Central memory CD8-positive, alpha-beta T cell (primary cell): Measurements from ENCODE around the gene SLC37A3.

Source experiments
- ATAC-seq: fragments of 150-1000 bp; cut with Tn5 transposase; replicated peaks from 2 replicates; pipeline ENCODE4 v1.10.0; 2022; ENCODE audit warnings: mild to moderate bottlenecking, moderate FRiP score, moderate number of reproducible peaks; ENCODE audit not compliant: poor library complexity, severe bottlenecking; ENCODE audit errors: extremely low read depth
- DNase-seq, 2 donors: peaks; one replicate each; pipeline ENCODE4 v3.0.0; 2021; ENCODE audit warnings: low spot score in 2 of 2
- H3K27ac Mint-ChIP-seq: one replicate; pipeline ENCODE4 v1.8.0; 2022; ENCODE audit warnings: low read depth, mild to moderate bottlenecking, moderate library complexity, mixed read lengths
- H3K27me3 Mint-ChIP-seq: one replicate; pipeline ENCODE4 v1.8.0; 2022; ENCODE audit warnings: mixed read lengths
- H3K36me3 Mint-ChIP-seq: one replicate; pipeline ENCODE4 v1.8.0; 2022; ENCODE audit warnings: mild to moderate bottlenecking, moderate library complexity, mixed read lengths; ENCODE audit not compliant: insufficient read depth
- H3K4me1 Mint-ChIP-seq: one replicate; pipeline ENCODE4 v1.8.0; 2022; ENCODE audit warnings: mixed read lengths
- H3K4me3 Mint-ChIP-seq: one replicate; pipeline ENCODE4 v1.8.0; 2022; ENCODE audit warnings: mild to moderate bottlenecking, moderate library complexity, mixed read lengths
- H3K9me3 Mint-ChIP-seq: one replicate; pipeline ENCODE4 v1.8.0; 2022; ENCODE audit warnings: mixed read lengths

Gene SLC37A3

DNA sequence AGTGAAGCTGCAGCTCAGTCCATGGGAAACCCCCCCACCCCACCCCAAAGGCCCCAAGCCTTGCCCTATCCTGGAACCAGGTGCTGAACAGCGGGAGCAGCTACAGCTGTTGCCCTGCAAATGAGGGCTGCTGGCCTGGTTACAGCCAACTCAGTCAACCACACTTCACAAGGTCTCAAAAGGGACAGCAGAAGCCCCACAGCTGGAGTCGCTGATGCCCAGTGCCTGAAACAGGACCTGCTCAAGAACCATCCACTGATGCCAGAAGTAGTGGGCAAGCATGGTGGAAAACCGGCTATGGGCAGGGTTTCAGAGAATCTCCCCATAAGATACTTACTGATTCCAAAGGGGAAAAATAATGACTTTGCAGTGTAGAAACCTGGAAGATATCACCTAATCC lies 110.3 kb downstream of the SLC37A3 start:
- ATAC-seq (no peak), DNase-seq (no peak)
- Mint-ChIP-seq H3K4me3 (no peak overlapping the region), H3K27ac (no peak overlapping the region), H3K36me3 (no peaks in the 10 kb centered on the region), H3K4me1 (no peaks in the 10 kb centered on the region), H3K27me3 (no peaks in the 10 kb centered on the region), H3K9me3 (no peaks in the 10 kb centered on the region)

- Mint-ChIP-seq H3K4me3 (no peak overlapping the region), H3K27me3 (no peaks in the 10 kb centered on the region), H3K9me3 (no peaks in the 10 kb centered on the region), H3K27ac (no peak overlapping the region), H3K4me1 (no peaks in the 10 kb centered on the region), H3K36me3 (no peaks in the 10 kb centered on the region)
- DNase-seq, result no peak
- ATAC-seq, result no peak
Observed at GRCh38 chr7:140285938-140286337, 112.4 kb downstream of the SLC37A3 start.

DNA sequence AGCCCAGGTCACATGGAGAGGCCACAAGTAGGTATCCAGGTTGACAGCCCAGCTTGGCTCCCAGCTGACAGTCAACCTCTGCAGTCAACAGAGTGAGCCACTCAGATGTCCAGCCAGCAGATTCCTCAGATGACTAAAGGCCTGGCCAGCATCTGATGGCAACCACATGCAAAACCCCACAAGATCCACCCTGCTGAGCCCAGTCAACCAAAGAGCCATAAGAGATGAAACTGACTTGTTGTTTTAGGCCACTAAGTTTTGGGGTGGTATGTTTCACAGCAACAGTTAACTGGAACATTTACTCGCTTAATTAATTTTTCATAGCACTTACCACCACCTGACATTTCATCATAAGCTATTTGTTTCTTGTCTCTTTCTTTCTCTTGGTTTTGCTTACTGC lies 114.3 kb downstream of the SLC37A3 start:
- no peaks in the 10 kb centered on the region for H3K27me3 Mint-ChIP-seq
- H3K4me3 Mint-ChIP-seq, result no peak overlapping the region
- H3K36me3 Mint-ChIP-seq, result no peaks in the 10 kb centered on the region
- no peaks in the 10 kb centered on the region for H3K9me3 Mint-ChIP-seq
- no peak for DNase-seq
- H3K27ac Mint-ChIP-seq, result no peak overlapping the region
- H3K4me1 Mint-ChIP-seq, result no peaks in the 10 kb centered on the region
- ATAC-seq, result no peak
